Endothelial cell of umbilical vein (primary cell): ENCODE data around the gene TNRC6B. TPM values are rescaled to one million over a fixed set of nuclear protein-coding genes. Genes with fewer than 3 reads are reported as not detected.

Source experiments
- BruUV-seq: library from RNA; stranded (reverse); fragments of 400-500 nt; replicated peaks from 2 replicates; lab custom pipeline; 2021; lab: Mats Ljungman, UMichigan
- CTCF ChIA-PET: fragments of 300-600, 350-600 bp; sonication (Branson Sonifier 250); formaldehyde crosslinking; loops from one replicate; lab custom pipeline; 2021; ENCODE audit warnings: antibody characterized with exemption, inconsistent platforms; lab: Charles Lee
- POLR2A ChIA-PET: fragments of 300-600, 350-600 bp; sonication (Branson Sonifier 250); formaldehyde crosslinking; loops from one replicate; lab custom pipeline; 2021; ENCODE audit warnings: antibody characterized with exemption, inconsistent platforms; lab: Charles Lee
- DNase-seq: peaks from one replicate; pipeline ENCODE4 v3.0.0-alpha.2; 2011; ENCODE audit warnings: low read depth, low spot score
- FAIRE-seq: peaks from 2 replicates; lab custom pipeline; 2011; peaks lifted over from hg19 to GRCh38; lab: Jason Lieb, UNC
- H2AFZ ChIP-seq: 2 replicates; pipeline ENCODE4 v1.6.0; 2012; ENCODE audit warnings: low read depth, low read length, control low read depth, inconsistent platforms
- H3K27ac ChIP-seq: 2 replicates; pipeline ENCODE4 v1.5.1; 2011; ENCODE audit warnings: low read depth, mild to moderate bottlenecking, control low read depth, low read length, moderate library complexity; ENCODE audit not compliant: insufficient read depth
- H3K27me3 ChIP-seq, 2 experiments: 2 replicates each; pipeline versions ENCODE4 v1.6.0 to v1.6.1; 2011; ENCODE audit warnings: low read length in 2 of 2, mixed read lengths in 1 of 2; ENCODE audit not compliant: control insufficient read depth in 2 of 2, insufficient read depth in 2 of 2
- H3K36me3 ChIP-seq, 2 experiments: 2 replicates in 1 of 2; 3 replicates in 1 of 2; pipeline ENCODE4 v1.5.1; 2011; ENCODE audit warnings: low read length in 2 of 2, mild to moderate bottlenecking in 1 of 2, moderate library complexity in 1 of 2; ENCODE audit not compliant: control insufficient read depth in 2 of 2, insufficient read depth in 2 of 2; ENCODE audit errors: extremely low read depth in 1 of 2
- H3K4me1 ChIP-seq: 3 replicates; pipeline ENCODE4 v1.5.1; 2011; ENCODE audit warnings: mild to moderate bottlenecking, low read length; ENCODE audit not compliant: control insufficient read depth, insufficient read depth; ENCODE audit errors: extremely low read depth
- H3K4me2 ChIP-seq: 2 replicates; pipeline ENCODE4 v1.6.1; 2011; ENCODE audit warnings: low read length, control low read depth, mixed read lengths; ENCODE audit not compliant: insufficient read depth
- H3K4me3 ChIP-seq, 3 experiments: fragments of 200-600 bp in 1 of 3; sonication (generic), shearing (Covaris generic) in 1 of 3; replicated peaks in 1 of 3; 2 replicates each; pipeline ENCODE4 v1.5.1; 2011 to 2016; ENCODE audit warnings: control low read depth in 3 of 3, low read length in 3 of 3, mild to moderate bottlenecking in 2 of 3, inconsistent platforms in 1 of 3, low read depth in 1 of 3, moderate library complexity in 1 of 3; ENCODE audit not compliant: insufficient read depth in 1 of 3
- H3K79me2 ChIP-seq: 2 replicates; pipeline ENCODE4 v1.6.0; 2012; ENCODE audit warnings: low read length, inconsistent platforms; ENCODE audit not compliant: control insufficient read depth, insufficient read depth
- H3K9ac ChIP-seq: replicated peaks from 2 replicates; pipeline ENCODE3; 2011; ENCODE audit warnings: low read length, control low read depth; ENCODE audit not compliant: insufficient read depth; ENCODE audit errors: extremely low read depth
- H3K9me1 ChIP-seq: replicated peaks from 3 replicates; pipeline ENCODE4 v1.6.0; 2011; ENCODE audit warnings: mild to moderate bottlenecking, low read length; ENCODE audit not compliant: control insufficient read depth, insufficient read depth; ENCODE audit errors: extremely low read depth
- H3K9me3 ChIP-seq: replicated peaks from 2 replicates; pipeline ENCODE4 v1.5.1; 2012; ENCODE audit warnings: low read length, inconsistent platforms; ENCODE audit not compliant: control insufficient read depth, insufficient read depth
- H4K20me1 ChIP-seq: replicated peaks from 2 replicates; pipeline ENCODE3; 2011; ENCODE audit warnings: mild to moderate bottlenecking, low read length; ENCODE audit not compliant: control insufficient read depth, insufficient read depth; ENCODE audit errors: extremely low read depth
- CTCF ChIP-seq, 2 donors: IDR thresholded peaks; 1 replicate in 1 of 2; 2 replicates in 1 of 2; pipeline ENCODE4 v1.5.1; 2011; ENCODE audit warnings: low read length in 2 of 2, mild to moderate bottlenecking in 2 of 2, moderate library complexity in 2 of 2, control low read depth in 1 of 2, inconsistent platforms in 1 of 2, low read depth in 1 of 2; ENCODE audit not compliant: insufficient read depth in 1 of 2; ENCODE audit errors: extremely low read depth in 1 of 2
- EZH2 ChIP-seq: IDR thresholded peaks from 2 replicates; pipeline ENCODE4 v1.6.1; 2012; ENCODE audit warnings: borderline replicate concordance, low read depth, mild to moderate bottlenecking, moderate library complexity, low read length, inconsistent platforms; ENCODE audit not compliant: severe bottlenecking
- FOS ChIP-seq: IDR thresholded peaks from 2 replicates; pipeline ENCODE4 v1.6.1; 2011; ENCODE audit warnings: mild to moderate bottlenecking, low read length, moderate library complexity, borderline replicate concordance; ENCODE audit not compliant: insufficient read depth
- GATA2 ChIP-seq: IDR thresholded peaks from 2 replicates; pipeline ENCODE4 v1.7.0; 2011; ENCODE audit warnings: low read depth, mild to moderate bottlenecking, moderate library complexity, mixed read lengths, low read length; ENCODE audit not compliant: insufficient read length, insufficient read depth
- JUN ChIP-seq: IDR thresholded peaks from 2 replicates; pipeline ENCODE4 v1.6.1; 2011; ENCODE audit warnings: borderline replicate concordance, low read depth; ENCODE audit not compliant: insufficient read length, insufficient read depth
- MAX ChIP-seq: IDR thresholded peaks from 2 replicates; pipeline ENCODE4 v1.6.1; 2011; ENCODE audit not compliant: insufficient read depth, insufficient read length
- MYC ChIP-seq: IDR thresholded peaks from one replicate; pipeline ENCODE4 v1.6.1; 2011; ENCODE audit warnings: mild to moderate bottlenecking, low read depth, low read length
- POLR2A ChIP-seq: IDR thresholded peaks from 2 replicates; pipeline ENCODE4 v1.6.1; 2012; ENCODE audit warnings: low read depth, mild to moderate bottlenecking, control low read depth, low read length
- POLR2AphosphoS5 ChIP-seq: IDR thresholded peaks from 2 replicates; pipeline ENCODE4 v1.6.1; 2012; ENCODE audit warnings: low read depth, mild to moderate bottlenecking, control low read depth, low read length, moderate library complexity; ENCODE audit not compliant: insufficient read depth
- dilution Hi-C: fragments of 300-500 bp; cut with MboI; formaldehyde crosslinking; loops from one replicate; pipeline ENCODE4 v1.15.0; 2019; ENCODE audit warnings: low sequenced_read_pairs; ENCODE audit not compliant: extremely low pct_ligation_motif_present
- intact Hi-C: fragments of 100-400 bp; cut with micrococcal nuclease; formaldehyde crosslinking; loops from one replicate; pipeline ENCODE4 v1.10.0; 2022
- polyA plus RNA-seq, 4 experiments: library from polyadenylated mRNA; depleted of rRNA in 3 of 4; stranded (reverse) in 3 of 4; unstranded in 1 of 4; fragments of >200 nt; gene quantifications; 2 replicates each; pipeline versions ENCODE4 v1.2.1 to v1.2.3, GENCODE V29; 2011 to 2012; ENCODE audit warnings: missing spikeins in 1 of 4
- total RNA-seq: library from RNA; stranded (reverse); gene quantifications from 2 replicates; pipeline ENCODE4 v1.2.3, GENCODE V29; 2021

Gene TNRC6B
- total and polyA plus RNA-seq, 2 donors (not counting 3 experiments of a cell fraction or from before 2014, with no cell fraction given) = 10.6 to 37.2 TPM

GRCh38 chr22:40376149-40376548 lies 198.4 kb downstream of the TNRC6B start:
- H3K4me1 ChIP-seq = peaks cover 11% of the 10 kb centered on the region
- no peaks in the 10 kb centered on the region for H3K36me3 ChIP-seq
- intact Hi-C loops (no loop called here), dilution Hi-C loops (no loop called here)
- POLR2A ChIA-PET = no interaction called here
- no peak for DNase-seq
- H3K9me1 ChIP-seq = no peaks in the 10 kb centered on the region
- no peak for FAIRE-seq
- no peak overlapping the region for H3K4me2 ChIP-seq
- no peaks in the 10 kb centered on the region for H3K27me3 ChIP-seq
- no peak overlapping the region for H3K27ac ChIP-seq
- no peak overlapping the region for H3K9ac ChIP-seq
- no peaks in the 10 kb centered on the region for H3K9me3 ChIP-seq
- no TSS peak for BruUV-seq
- TF ChIP-seq MAX (no peak), MYC (no peak), POLR2A (no peak), FOS (no peak), CTCF (IDR thresholded peaks at IDR 0.05; ENCODE audit: extremely low read depth in 1 of 2, insufficient read depth in 1 of 2, low read depth in 1 of 2, low read length in 2 of 2) (no peak), GATA2 (no peak), JUN (no peak), POLR2AphosphoS5 (no peak), EZH2 (no peak)
- no peak overlapping the region for H2AFZ ChIP-seq
- H4K20me1 ChIP-seq = no peaks in the 10 kb centered on the region
- peaks cover 39% of the 10 kb centered on the region for H3K79me2 ChIP-seq
- no peak overlapping the region for H3K4me3 ChIP-seq
- CTCF ChIA-PET = interaction anchor here (1.0 to 1.3 kb wide), 2 partner anchors 13 to 21 kb away, joined by 3 read pairs; no protein-coding TSS in a partner anchor
